CD14-positive monocyte (primary cell): ENCODE data around the gene PTPRC. TPM values are rescaled to one million over a fixed set of nuclear protein-coding genes. Genes with fewer than 3 reads are reported as not detected.

Experiments
- DNase-seq, 3 donors: peaks; one replicate each; pipeline ENCODE4 v3.0.0-alpha.2; 2011 to 2022
- H2AFZ ChIP-seq: 2 replicates; pipeline ENCODE4 v1.6.0; 2012; ENCODE audit warnings: mild to moderate bottlenecking, low read depth, low read length, inconsistent platforms; ENCODE audit not compliant: insufficient read depth, poor library complexity, severe bottlenecking
- H3K27ac ChIP-seq, 2 donors: 1 replicate in 1 of 2; 2 replicates in 1 of 2; pipeline ENCODE4 v1.5.1; 2012 to 2013; ENCODE audit warnings: low read length in 2 of 2, control low read depth in 1 of 2, inconsistent platforms in 1 of 2, low read depth in 1 of 2, mild to moderate bottlenecking in 1 of 2
- H3K27me3 ChIP-seq, 2 donors: one replicate each; pipeline versions ENCODE4 v1.6.0 to v1.6.1; 2011 to 2013; ENCODE audit warnings: low read length in 2 of 2; ENCODE audit not compliant: control insufficient read depth in 2 of 2, insufficient read depth in 2 of 2
- H3K36me3 ChIP-seq, 2 donors: replicated peaks in 1 of 2; 1 replicate in 1 of 2; 2 replicates in 1 of 2; pipeline versions ENCODE4 v1.5.1 to v1.6.1; 2012 to 2013; ENCODE audit warnings: low read length in 2 of 2, control low read depth in 1 of 2, inconsistent platforms in 1 of 2, mild to moderate bottlenecking in 1 of 2; ENCODE audit not compliant: insufficient read depth in 2 of 2, control insufficient read depth in 1 of 2
- H3K4me1 ChIP-seq, 2 donors: 1 replicate in 1 of 2; 2 replicates in 1 of 2; pipeline versions ENCODE4 v1.5.1 to v1.6.1; 2012 to 2013; ENCODE audit warnings: low read length in 2 of 2, control low read depth in 1 of 2, inconsistent platforms in 1 of 2, mild to moderate bottlenecking in 1 of 2, moderate library complexity in 1 of 2; ENCODE audit not compliant: insufficient read depth in 2 of 2, control insufficient read depth in 1 of 2
- H3K4me2 ChIP-seq: replicated peaks from 2 replicates; pipeline ENCODE3; 2012; ENCODE audit warnings: low read length, moderate library complexity, mild to moderate bottlenecking; ENCODE audit not compliant: poor library complexity, severe bottlenecking; ENCODE audit errors: extremely low read depth
- H3K4me3 ChIP-seq, 3 experiments: fragments of 200-600 bp in 1 of 3; sonication (generic) in 1 of 3; replicated peaks in 1 of 3; 1 replicate in 2 of 3; 2 replicates in 1 of 3; pipeline ENCODE4 v1.5.1; 2011 to 2013; ENCODE audit warnings: low read length in 3 of 3, mild to moderate bottlenecking in 3 of 3, control low read depth in 2 of 3, low read depth in 2 of 3, inconsistent platforms in 1 of 3, moderate library complexity in 1 of 3
- H3K79me2 ChIP-seq: 2 replicates; pipeline ENCODE4 v1.6.0; 2012; ENCODE audit warnings: mild to moderate bottlenecking, control low read depth, inconsistent platforms, low read length, moderate library complexity; ENCODE audit not compliant: insufficient read depth
- H3K9ac ChIP-seq: 2 replicates; pipeline ENCODE4 v1.6.0; 2017; ENCODE audit warnings: low read length, mild to moderate bottlenecking; ENCODE audit not compliant: insufficient read depth, poor library complexity, severe bottlenecking
- H3K9me3 ChIP-seq, 2 donors: replicated peaks in 1 of 2; 1 replicate in 1 of 2; 2 replicates in 1 of 2; pipeline versions ENCODE4 v1.5.1 to v1.6.1; 2012 to 2013; ENCODE audit warnings: low read length in 2 of 2, control low read depth in 1 of 2; ENCODE audit not compliant: control insufficient read depth in 1 of 2, insufficient read depth in 1 of 2
- H4K20me1 ChIP-seq: 2 replicates; pipeline ENCODE4 v1.6.0; 2012; ENCODE audit warnings: mild to moderate bottlenecking, low read length, control low read depth, moderate library complexity; ENCODE audit not compliant: insufficient read depth
- H3K27ac Mint-ChIP-seq, 7 donors: one replicate each; pipeline ENCODE4 v1.8.0; 2020; ENCODE audit warnings: mild to moderate bottlenecking in 7 of 7, mixed read lengths in 7 of 7, moderate library complexity in 6 of 7, inconsistent platforms in 2 of 7
- H3K27me3 Mint-ChIP-seq, 3 donors: one replicate each; pipeline ENCODE4 v1.8.0; 2021 to 2022; ENCODE audit warnings: low read depth in 3 of 3, mild to moderate bottlenecking in 3 of 3, mixed read lengths in 3 of 3, moderate library complexity in 3 of 3, inconsistent platforms in 1 of 3
- H3K36me3 Mint-ChIP-seq, 2 donors: one replicate each; pipeline ENCODE4 v1.8.0; 2020; ENCODE audit warnings: mixed read lengths in 2 of 2, inconsistent platforms in 1 of 2, mild to moderate bottlenecking in 1 of 2
- H3K4me1 Mint-ChIP-seq: one replicate; pipeline ENCODE4 v1.8.0; 2020; ENCODE audit warnings: mild to moderate bottlenecking, mixed read lengths
- H3K4me3 Mint-ChIP-seq, 2 donors: one replicate each; pipeline ENCODE4 v1.8.0; 2020; ENCODE audit warnings: mild to moderate bottlenecking in 2 of 2, mixed read lengths in 2 of 2, moderate library complexity in 1 of 2
- H3K9me3 Mint-ChIP-seq, 7 donors: one replicate each; pipeline ENCODE4 v1.8.0; 2020 to 2022; ENCODE audit warnings: mixed read lengths in 7 of 7, mild to moderate bottlenecking in 6 of 7, moderate library complexity in 6 of 7, inconsistent platforms in 2 of 7
- CTCF ChIP-seq: fragments of 200-600 bp; IDR thresholded peaks from one replicate; pipeline ENCODE4 v1.8.0; 2022; ENCODE audit warnings: antibody characterized with exemption, mild to moderate bottlenecking
- WGBS: methylation state at CpG from one replicate; pipeline ENCODE4 v1.1.5; 2013; ENCODE audit warnings: missing lambda C conversion rate; ENCODE audit not compliant: insufficient coverage; 5-methylcytosine and 5-hydroxymethylcytosine counted together
- intact Hi-C, 2 donors: fragments of 100-400 bp; cut with micrococcal nuclease; formaldehyde crosslinking; loops; one replicate each; pipeline versions ENCODE4 v1.15.0 to v1.15.1; 2023
- polyA plus RNA-seq, 3 donors: library from polyadenylated mRNA; depleted of rRNA in 1 of 3; unstranded in 2 of 3; stranded (reverse) in 1 of 3; fragments of 300-500 nt in 2 of 3; fragments of >200 nt in 1 of 3; fragmentation: Illumina TruSeq in 2 of 3; gene quantifications; 1 replicate in 2 of 3; 2 replicates in 1 of 3; pipeline ENCODE4 v1.2.3, GENCODE V29; 2012 to 2021

Gene PTPRC
- polyA plus RNA-seq, 3 donors = 410 to 992 (median 667) TPM

DNA sequence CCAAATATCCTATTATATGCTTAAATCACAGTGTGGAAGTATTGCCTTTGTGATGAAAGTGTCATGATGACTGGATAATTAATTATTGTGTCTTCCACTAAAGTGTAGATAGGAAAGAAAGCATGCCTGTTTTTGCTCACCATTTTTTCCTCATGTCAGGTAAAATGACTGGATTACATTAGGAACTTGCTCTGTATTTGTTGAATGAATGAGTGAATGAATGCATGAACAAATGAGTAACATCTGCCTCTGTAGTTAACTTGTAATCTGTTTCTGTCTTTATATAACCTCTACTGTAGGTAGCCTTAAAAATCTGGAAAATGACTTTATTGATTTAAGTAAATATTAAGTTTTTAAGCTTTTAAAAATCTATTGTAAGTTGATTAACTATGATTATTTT lies 2.9 kb upstream of the PTPRC start:
- H3K27ac Mint-ChIP-seq = peak overlapping the region in 1 of 7 donors; percentile 32
- DNase-seq = no peak
- Histone ChIP-seq H4K20me1 (no peaks in the 10 kb centered on the region), H3K4me3 (no peak overlapping the region), H3K27me3 (no peaks in the 10 kb centered on the region), H3K4me2 (no peak overlapping the region), H3K9ac (no peak overlapping the region), H3K79me2 (peaks cover 43% of the 10 kb centered on the region), H2AFZ (no peak overlapping the region), H3K9me3 (no peaks in the 10 kb centered on the region), H3K36me3 (no peaks in the 10 kb centered on the region), H3K27ac (no peak overlapping the region), H3K4me1 (peaks cover 26 to 44% of the 10 kb centered on the region in 2 donors)
- peaks cover 41% of the 10 kb centered on the region for H3K4me1 Mint-ChIP-seq
- intact Hi-C loops = no loop called here
- TF ChIP-seq CTCF = no peak
- H3K27me3 Mint-ChIP-seq = no peaks in the 10 kb centered on the region
- peaks cover 0 to 10% (median 0%) of the 10 kb centered on the region in 7 donors for H3K9me3 Mint-ChIP-seq
- peaks cover 3 to 8% of the 10 kb centered on the region in 2 donors for H3K36me3 Mint-ChIP-seq
- no peak overlapping the region for H3K4me3 Mint-ChIP-seq

- Mint-ChIP-seq H3K4me3 (no peak overlapping the region), H3K4me1 (peaks cover 41% of the 10 kb centered on the region), H3K27ac (peak overlapping the region in 2 of 7 donors; percentile 50 to 61), H3K36me3 (peaks cover 3 to 10% of the 10 kb centered on the region in 2 donors), H3K27me3 (no peaks in the 10 kb centered on the region), H3K9me3 (peaks cover 0 to 10% (median 0%) of the 10 kb centered on the region in 7 donors)
- H4K20me1 ChIP-seq = peaks cover 2% of the 10 kb centered on the region
- no peaks in the 10 kb centered on the region for H3K27me3 ChIP-seq
- DNase-seq = no peak
- no peak overlapping the region for H2AFZ ChIP-seq
- intact Hi-C loops = no loop called here
- H3K36me3 ChIP-seq = no peaks in the 10 kb centered on the region
- no peak overlapping the region for H3K9ac ChIP-seq
- peaks cover 26 to 44% of the 10 kb centered on the region in 2 donors for H3K4me1 ChIP-seq
- TF ChIP-seq CTCF = no peak
- H3K27ac ChIP-seq = no peak overlapping the region
- H3K79me2 ChIP-seq = peaks cover 47% of the 10 kb centered on the region
- no peak overlapping the region for H3K4me3 ChIP-seq
- H3K4me2 ChIP-seq = no peak overlapping the region
- 75% methylated on average over 1 of the region's 2 CpGs for WGBS
- no peaks in the 10 kb centered on the region for H3K9me3 ChIP-seq
Observed at GRCh38 chr1:198636391-198636790, 2.4 kb upstream of the PTPRC start.
